HepG2 (cell line): ENCODE measurements around the gene SP4. TPM values are rescaled to one million over a fixed set of nuclear protein-coding genes. Genes with fewer than 3 reads are reported as not detected.

Source experiments
- ATAC-seq: fragments of 200-7000 bp; cut with Tn5 transposase; 3 replicates; pipeline ENCODE4 v1.9.1; 2020; ENCODE audit warnings: mild to moderate bottlenecking, moderate library complexity
- BruUV-seq: library from RNA; stranded (reverse); fragments of 400-500 nt; replicated peaks from 2 replicates; lab custom pipeline; 2021; lab: Mats Ljungman, UMichigan
- CTCF ChIA-PET: fragments of 300-600 bp; formaldehyde crosslinking; extraction: SDS; loops from one replicate; lab custom pipeline; 2021; ENCODE audit warnings: low total read pairs, inconsistent platforms, low intra/inter-chr PET ratio; lab: Yijun Ruan, JAX
- POLR2A ChIA-PET: fragments of 350-600 bp; sonication (Branson Sonifier 250); formaldehyde crosslinking; loops from one replicate; lab custom pipeline; 2020; ENCODE audit warnings: antibody characterized with exemption, inconsistent platforms; lab: Yijun Ruan, JAX
- DNase-seq: peaks from one replicate; pipeline ENCODE4 v3.0.0-alpha.2; 2015; ENCODE audit warnings: low spot score
- FAIRE-seq: peaks from 3 replicates; lab custom pipeline; 2011; peaks lifted over from hg19 to GRCh38; lab: Jason Lieb, UNC
- H2AFZ ChIP-seq: one replicate; pipeline ENCODE4 v1.6.1; 2011; ENCODE audit warnings: low read length, inconsistent platforms
- H3K27ac ChIP-seq: fragments of 300-600 bp; 3 replicates; pipeline ENCODE4 v1.8.0; 2011; ENCODE audit warnings: mixed run types, mild to moderate bottlenecking, mixed read lengths, low read length, inconsistent platforms; ENCODE audit not compliant: insufficient read depth; ENCODE audit errors: extremely low read length
- H3K27me3 ChIP-seq, 2 experiments: fragments of 200-600 bp in 1 of 2; 2 replicates in 1 of 2; 3 replicates in 1 of 2; pipeline versions ENCODE4 v1.6.0 to v1.8.0; 2011; ENCODE audit warnings: low read length in 2 of 2, mild to moderate bottlenecking in 2 of 2, moderate library complexity in 2 of 2, inconsistent platforms in 1 of 2; ENCODE audit not compliant: insufficient read depth in 2 of 2, control insufficient read depth in 1 of 2
- H3K36me3 ChIP-seq, 2 experiments: fragments of 200-600 bp in 1 of 2; replicated peaks in 1 of 2; 2 replicates in 1 of 2; 3 replicates in 1 of 2; pipeline versions ENCODE4 v1.5.1 to v1.8.0; 2011; ENCODE audit warnings: low read length in 2 of 2, inconsistent platforms in 1 of 2; ENCODE audit not compliant: insufficient read depth in 2 of 2, control insufficient read depth in 1 of 2
- H3K4me1 ChIP-seq: 2 replicates; pipeline ENCODE4 v1.5.1; 2012; ENCODE audit warnings: low read length, inconsistent platforms; ENCODE audit not compliant: insufficient read depth
- H3K4me2 ChIP-seq: 2 replicates; pipeline ENCODE4 v1.6.0; 2011; ENCODE audit warnings: low read depth, low read length, inconsistent platforms
- H3K4me3 ChIP-seq, 3 experiments: fragments of 200-600 bp in 1 of 3; sonication (generic), shearing (Covaris generic) in 1 of 3; replicated peaks in 1 of 3; 2 replicates each; pipeline ENCODE4 v1.5.1; 2011 to 2016; ENCODE audit warnings: low read length in 3 of 3, inconsistent platforms in 2 of 3, low read depth in 2 of 3, mild to moderate bottlenecking in 2 of 3, control low read depth in 1 of 3, mixed read lengths in 1 of 3; ENCODE audit not compliant: insufficient read depth in 1 of 3
- H3K79me2 ChIP-seq: one replicate; pipeline ENCODE4 v1.6.1; 2011; ENCODE audit warnings: low read length, inconsistent platforms; ENCODE audit not compliant: insufficient read depth
- H3K9ac ChIP-seq: 2 replicates; pipeline ENCODE4 v1.6.0; 2011; ENCODE audit warnings: mild to moderate bottlenecking, low read depth, low read length, inconsistent platforms; ENCODE audit not compliant: insufficient read depth
- H3K9me3 ChIP-seq: 2 replicates; pipeline ENCODE4 v1.5.1; 2012; ENCODE audit warnings: mild to moderate bottlenecking, low read length
- H4K20me1 ChIP-seq: 2 replicates; pipeline ENCODE4 v1.6.0; 2011; ENCODE audit warnings: inconsistent platforms, mild to moderate bottlenecking, low read length, moderate library complexity; ENCODE audit not compliant: insufficient read depth
- CHCHD3 ChIP-seq: sonication (generic); formaldehyde crosslinking; IDR thresholded peaks from 2 replicates; pipeline ENCODE4 v1.8.0; 2022; ENCODE audit warnings: mild to moderate bottlenecking, missing genetic modification reagents, moderate library complexity
- HINFP ChIP-seq: sonication (generic); formaldehyde crosslinking; IDR thresholded peaks from 2 replicates; pipeline ENCODE4 v1.4.0; 2020; ENCODE audit warnings: low read depth, mild to moderate bottlenecking, missing genetic modification reagents
- HOMEZ ChIP-seq: IDR thresholded peaks from 2 replicates; pipeline ENCODE4 v1.6.1; 2016; ENCODE audit warnings: low read depth
- JUNB ChIP-seq: sonication (generic); formaldehyde crosslinking; IDR thresholded peaks from 2 replicates; pipeline ENCODE4 v1.8.0; 2022; ENCODE audit warnings: missing genetic modification reagents, mild to moderate bottlenecking, borderline replicate concordance
- MTF2 ChIP-seq: sonication (generic); formaldehyde crosslinking; IDR thresholded peaks from 2 replicates; pipeline ENCODE4 v1.5.0; 2020; ENCODE audit warnings: missing genetic modification reagents, borderline replicate concordance
- RAD51 ChIP-seq: fragments of 450-650 bp; IDR thresholded peaks from 2 replicates; pipeline ENCODE4 v1.6.1; 2016; ENCODE audit warnings: borderline replicate concordance
- RARA ChIP-seq: IDR thresholded peaks from 2 replicates; pipeline ENCODE4 v1.6.1; 2016; ENCODE audit warnings: missing genetic modification reagents, missing compliant biosample characterization
- REL ChIP-seq: sonication (generic); formaldehyde crosslinking; conservative IDR thresholded peaks from 2 replicates; pipeline ENCODE4 v1.8.0; 2022; ENCODE audit warnings: mild to moderate bottlenecking, missing genetic modification reagents, moderate library complexity
- RNF2 ChIP-seq: fragments of 450-650 bp; conservative IDR thresholded peaks from 2 replicates; pipeline ENCODE4 v1.6.1; 2016; ENCODE audit warnings: low read depth
- RORA ChIP-seq: sonication (generic); formaldehyde crosslinking; IDR thresholded peaks from 2 replicates; pipeline ENCODE4 v1.5.0; 2020; ENCODE audit warnings: mild to moderate bottlenecking, missing genetic modification reagents, moderate library complexity
- SETDB1 ChIP-seq: sonication (generic); formaldehyde crosslinking; IDR thresholded peaks from 2 replicates; pipeline ENCODE4 v1.5.1; 2020; ENCODE audit warnings: missing genetic modification reagents, mild to moderate bottlenecking, borderline replicate concordance
- SKI ChIP-seq: fragments of 450-650 bp; IDR thresholded peaks from one replicate; pipeline ENCODE4 v1.6.1; 2018; ENCODE audit warnings: mild to moderate bottlenecking; ENCODE audit not compliant: partially characterized antibody
- THAP7 ChIP-seq: sonication (generic); formaldehyde crosslinking; IDR thresholded peaks from 2 replicates; pipeline ENCODE4 v1.8.1; 2023; ENCODE audit warnings: mild to moderate bottlenecking, missing genetic modification reagents
- ZBTB7B ChIP-seq: sonication (generic); formaldehyde crosslinking; IDR thresholded peaks from 2 replicates; pipeline ENCODE4 v1.4.0; 2020; ENCODE audit warnings: missing genetic modification reagents
- ZNF275 ChIP-seq: sonication (generic); formaldehyde crosslinking; IDR thresholded peaks from 2 replicates; pipeline ENCODE4 v1.8.0; 2022; ENCODE audit warnings: missing genetic modification reagents, mild to moderate bottlenecking, inconsistent platforms, borderline replicate concordance
- ZNF609 ChIP-seq: sonication (generic); formaldehyde crosslinking; IDR thresholded peaks from 2 replicates; pipeline ENCODE4 v1.4.0; 2020; ENCODE audit warnings: mild to moderate bottlenecking, missing genetic modification reagents, borderline replicate concordance
- WGBS: methylation state at CpG from one replicate; pipeline ENCODE4 v1.1.6; 2017; ENCODE audit warnings: low lambda C conversion rate; 5-methylcytosine and 5-hydroxymethylcytosine counted together
- in situ Hi-C: cut with HindIII; loops from 2 replicates; pipeline ENCODE4 v1.10.0; 2017; ENCODE audit warnings: low pct_unique_long_range_greater_than_20kb; ENCODE audit not compliant: extremely low pct_ligation_motif_present
- intact Hi-C: fragments of 100-400 bp; cut with micrococcal nuclease; formaldehyde crosslinking; loops from one replicate; pipeline ENCODE4 v1.10.0; 2022; ENCODE audit not compliant: unreplicated experiment
- polyA plus RNA-seq, 8 experiments: library from polyadenylated mRNA; depleted of rRNA in 3 of 8; stranded (reverse) in 7 of 8; unstranded in 1 of 8; fragments of >200 nt; fragmentation: Illumina TruSeq in 4 of 8; extraction: Trizol in 4 of 8; gene quantifications; 2 replicates each; pipeline versions ENCODE4 v1.2.1 to v1.2.3, GENCODE V29; 2011 to 2016; ENCODE audit warnings: low read depth in 4 of 8, missing spikeins in 1 of 8, mixed read lengths in 1 of 8; ENCODE audit not compliant: insufficient read depth in 1 of 8
- total RNA-seq, 5 experiments: library from RNA; depleted of rRNA; stranded (reverse); fragments of >200 nt; fragmentation: Illumina TruSeq; extraction: Trizol; gene quantifications; 2 replicates each; pipeline ENCODE4 v1.2.3, GENCODE V29; 2016; ENCODE audit warnings: low read depth in 1 of 5

Gene SP4
- total and polyA plus RNA-seq, 2 of the 13 experiments (the other 11 are each of a cell fraction or from before 2014, with no cell fraction given): 2.7 to 4.8 TPM

GRCh38 chr7:21476429-21476828 lies 48.5 kb downstream of the SP4 start:
- no peaks in the 10 kb centered on the region for H3K4me1 ChIP-seq
- no peaks in the 10 kb centered on the region for H4K20me1 ChIP-seq
- H3K27me3 ChIP-seq: no peaks in the 10 kb centered on the region
- in situ Hi-C loops: no loop called here
- H2AFZ ChIP-seq: no peak overlapping the region
- H3K4me2 ChIP-seq: no peak overlapping the region
- peaks cover 0 to 9% of the 10 kb centered on the region in 2 experiments; a peak in 2 of 5 replicates for H3K36me3 ChIP-seq
- no peak overlapping the region for H3K4me3 ChIP-seq
- ChIA-PET CTCF (no interaction called here), POLR2A (no interaction called here)
- WGBS: 79% methylated on average over 2 of the region's 2 CpGs
- no peak overlapping the region for H3K27ac ChIP-seq
- no peak overlapping the region for H3K9ac ChIP-seq
- ATAC-seq (no peak), FAIRE-seq (no peak), DNase-seq (no peak)
- intact Hi-C loops: no loop called here
- H3K9me3 ChIP-seq: no peaks in the 10 kb centered on the region
- BruUV-seq: no TSS peak
- no peaks in the 10 kb centered on the region for H3K79me2 ChIP-seq
- no peak for TF ChIP-seq ZNF275 (CRISPR knock-in tag)
- no peak for TF ChIP-seq ZNF609 (CRISPR knock-in tag)
- TF ChIP-seq HOMEZ (CRISPR knock-in tag): no peak
- no peak for TF ChIP-seq REL
- no peak for TF ChIP-seq CHCHD3 (CRISPR knock-in tag)
- no peak for TF ChIP-seq ZBTB7B (CRISPR knock-in tag)
- no peak for TF ChIP-seq RNF2
- TF ChIP-seq HINFP (CRISPR knock-in tag): no peak
- TF ChIP-seq RAD51: no peak
- TF ChIP-seq RARA (CRISPR knock-in tag): no peak
- no peak for TF ChIP-seq RORA (CRISPR knock-in tag)
- TF ChIP-seq THAP7: no peak
- TF ChIP-seq SKI: no peak
- TF ChIP-seq MTF2 (CRISPR knock-in tag): no peak
- no peak for TF ChIP-seq SETDB1 (CRISPR knock-in tag)
- TF ChIP-seq JUNB: no peak
- TF ChIP-seq, all 625 proteins: peak for 0
